Duodenal mucosa (tissue), 2 donors: ENCODE results near the gene RAB4A.

Source experiments
- H3K27ac ChIP-seq: one replicate; pipeline ENCODE4 v1.7.0; 2013; ENCODE audit warnings: low read depth, low read length
- H3K27me3 ChIP-seq, 2 donors: one replicate each; pipeline ENCODE4 v1.7.0; 2013; ENCODE audit warnings: low read length in 2 of 2, control low read depth in 1 of 2; ENCODE audit not compliant: insufficient read depth in 2 of 2, control insufficient read depth in 1 of 2
- H3K36me3 ChIP-seq, 2 donors: one replicate each; pipeline ENCODE4 v1.7.0; 2013; ENCODE audit warnings: low read length in 2 of 2, control low read depth in 1 of 2; ENCODE audit not compliant: insufficient read depth in 2 of 2, control insufficient read depth in 1 of 2
- H3K4me1 ChIP-seq, 2 donors: one replicate each; pipeline ENCODE4 v1.7.0; 2013; ENCODE audit warnings: low read length in 2 of 2, control low read depth in 1 of 2; ENCODE audit not compliant: insufficient read depth in 2 of 2, control insufficient read depth in 1 of 2
- H3K4me3 ChIP-seq, 2 donors: one replicate each; pipeline ENCODE4 v1.7.0; 2013; ENCODE audit warnings: low read length in 2 of 2, low read depth in 1 of 2
- H3K9ac ChIP-seq, 2 donors: one replicate each; pipeline ENCODE4 v1.7.0; 2013; ENCODE audit warnings: low read length in 2 of 2, low read depth in 1 of 2
- H3K9me3 ChIP-seq, 2 donors: one replicate each; pipeline ENCODE4 v1.7.0; 2013; ENCODE audit warnings: low read length in 2 of 2, control low read depth in 1 of 2; ENCODE audit not compliant: control insufficient read depth in 1 of 2

Gene RAB4A

DNA sequence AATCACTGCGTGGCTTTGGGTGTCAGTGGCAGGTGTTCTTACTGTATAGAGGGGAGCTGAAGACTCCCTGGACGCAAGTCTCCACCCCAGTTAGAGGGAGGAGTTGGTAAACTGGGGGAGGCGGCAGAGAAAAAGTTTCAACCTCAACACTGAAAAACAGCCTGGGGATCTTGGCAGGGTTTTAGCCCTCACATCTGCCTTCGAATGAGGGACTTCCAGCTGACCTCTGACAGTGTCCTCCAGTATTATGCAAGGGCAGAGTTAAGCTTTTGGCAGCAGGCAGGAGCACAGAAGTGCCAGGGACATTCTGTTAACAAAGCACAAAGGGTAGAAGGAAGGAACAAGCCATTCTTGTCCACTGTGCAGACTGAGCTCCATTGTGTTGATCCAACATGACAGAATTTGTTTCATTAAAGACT, 41.2 kb upstream of the RAB4A start:
- Histone ChIP-seq H3K27me3 (no peaks in the 10 kb centered on the region), H3K9ac (peak overlapping the region; percentile 19 to 67), H3K9me3 (no peaks in the 10 kb centered on the region), H3K4me3 (peak overlapping the region in 1 of 2 donors; percentile 25), H3K27ac (no peak overlapping the region), H3K36me3 (no peaks in the 10 kb centered on the region), H3K4me1 (peaks cover 32 to 44% of the 10 kb centered on the region in 2 donors)

GRCh38 chr1:229230140-229230892, 40.6 kb upstream of the RAB4A start:
- H3K9me3 ChIP-seq = no peaks in the 10 kb centered on the region
- H3K27ac ChIP-seq = no peak overlapping the region
- H3K36me3 ChIP-seq = no peaks in the 10 kb centered on the region
- H3K27me3 ChIP-seq = no peaks in the 10 kb centered on the region
- H3K9ac ChIP-seq = peak overlapping the region; percentile 19 to 67
- H3K4me1 ChIP-seq = peaks cover 26 to 38% of the 10 kb centered on the region in 2 donors
- no peak overlapping the region for H3K4me3 ChIP-seq

GRCh38 chr1:229230893-229231753, 39.8 kb upstream of the RAB4A start:
- H3K36me3 ChIP-seq = no peaks in the 10 kb centered on the region
- H3K27ac ChIP-seq = no peak overlapping the region
- H3K4me3 ChIP-seq = no peak overlapping the region
- no peaks in the 10 kb centered on the region for H3K27me3 ChIP-seq
- no peaks in the 10 kb centered on the region for H3K9me3 ChIP-seq
- peaks cover 26 to 35% of the 10 kb centered on the region in 2 donors for H3K4me1 ChIP-seq
- peak overlapping the region in 1 of 2 donors; percentile 16 for H3K9ac ChIP-seq

- Histone ChIP-seq H3K27me3 (no peaks in the 10 kb centered on the region), H3K9ac (no peak overlapping the region), H3K27ac (no peak overlapping the region), H3K36me3 (no peaks in the 10 kb centered on the region), H3K4me3 (no peak overlapping the region), H3K9me3 (no peaks in the 10 kb centered on the region), H3K4me1 (peaks cover 26 to 35% of the 10 kb centered on the region in 2 donors)
These were observed 39.2 kb upstream of the RAB4A start for GRCh38 chr1:229231754-229232119.

- no peak overlapping the region for H3K4me3 ChIP-seq
- no peak overlapping the region for H3K9ac ChIP-seq
- peaks cover 13 to 24% of the 10 kb centered on the region in 2 donors for H3K4me1 ChIP-seq
- H3K27me3 ChIP-seq = no peaks in the 10 kb centered on the region
- no peaks in the 10 kb centered on the region for H3K36me3 ChIP-seq
- H3K27ac ChIP-seq = no peak overlapping the region
- H3K9me3 ChIP-seq = no peaks in the 10 kb centered on the region
These were observed 35.9 kb upstream of the RAB4A start for GRCh38 chr1:229234870-229235472.

- Histone ChIP-seq H3K36me3 (no peaks in the 10 kb centered on the region), H3K27me3 (no peaks in the 10 kb centered on the region), H3K9me3 (no peaks in the 10 kb centered on the region), H3K27ac (no peak overlapping the region), H3K4me3 (no peak overlapping the region), H3K4me1 (peaks cover 0 to 7% of the 10 kb centered on the region in 2 donors), H3K9ac (no peak overlapping the region)
These were observed 33.6 kb upstream of the RAB4A start for GRCh38 chr1:229237320-229237719.

DNA sequence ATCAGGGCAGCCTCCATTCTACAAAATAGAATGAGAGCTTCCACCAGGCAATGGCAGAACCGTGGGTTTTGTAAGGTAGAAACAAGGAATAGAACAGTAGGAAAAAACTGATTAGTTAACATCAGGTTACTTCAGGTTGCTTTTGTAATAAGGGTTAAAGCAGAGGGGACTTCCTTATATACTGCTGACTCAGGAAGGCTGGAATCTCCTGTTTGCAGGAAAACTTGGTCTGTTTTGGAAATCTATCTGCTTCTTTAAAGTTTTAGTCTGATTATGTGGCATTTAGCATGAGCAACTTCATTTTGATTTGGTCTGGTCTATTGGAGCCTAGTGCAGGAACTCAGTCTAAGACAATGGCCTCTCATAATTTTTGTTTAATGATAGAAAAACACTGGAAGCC, 32.7 kb upstream of the RAB4A start:
- Histone ChIP-seq H3K9ac (no peak overlapping the region), H3K27ac (no peak overlapping the region), H3K4me3 (no peak overlapping the region), H3K36me3 (no peaks in the 10 kb centered on the region), H3K4me1 (peaks cover 0 to 7% of the 10 kb centered on the region in 2 donors), H3K9me3 (peaks cover 0 to 2% of the 10 kb centered on the region in 2 donors), H3K27me3 (no peaks in the 10 kb centered on the region)

DNA sequence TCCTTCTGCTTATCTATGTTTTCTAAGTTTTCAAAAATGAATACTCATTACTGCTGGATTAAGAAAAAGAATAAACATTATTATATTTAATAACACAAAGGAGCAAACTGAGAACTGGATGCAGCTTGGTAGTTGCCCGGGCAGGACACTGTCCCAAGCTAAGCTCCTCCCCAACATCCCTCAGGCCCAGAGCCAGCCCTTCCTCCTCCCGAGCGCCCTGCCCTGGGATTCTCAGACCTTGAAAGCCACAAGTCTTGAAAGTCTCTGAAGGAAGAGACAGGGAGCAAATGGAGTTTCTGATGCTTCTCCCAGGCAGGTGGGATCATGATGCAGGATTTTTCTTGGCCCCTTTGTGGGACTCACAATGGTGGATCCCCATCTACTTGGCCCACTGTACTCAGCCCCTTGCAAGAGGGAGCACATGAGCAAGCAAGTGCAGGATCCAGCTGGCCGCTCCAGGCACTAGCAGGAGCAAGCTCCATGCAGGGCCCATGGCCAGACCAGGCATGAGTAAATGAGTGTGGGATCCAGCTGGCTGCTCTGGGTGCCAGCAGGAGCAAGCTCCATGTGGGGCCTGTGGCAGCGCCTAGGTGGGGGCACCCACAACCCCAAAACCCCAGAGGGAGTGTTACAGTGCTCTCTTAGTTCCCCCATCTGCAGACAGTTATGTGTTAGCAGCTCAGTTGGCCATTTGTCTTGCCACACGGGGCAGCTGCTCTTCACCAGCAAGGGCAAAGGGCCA, 32.1 kb upstream of the RAB4A start:
- Histone ChIP-seq H3K27me3 (no peaks in the 10 kb centered on the region), H3K36me3 (no peaks in the 10 kb centered on the region), H3K27ac (no peak overlapping the region), H3K9ac (no peak overlapping the region), H3K4me1 (peaks cover 0 to 7% of the 10 kb centered on the region in 2 donors), H3K9me3 (peaks cover 2 to 4% of the 10 kb centered on the region in 2 donors), H3K4me3 (no peak overlapping the region)

DNA sequence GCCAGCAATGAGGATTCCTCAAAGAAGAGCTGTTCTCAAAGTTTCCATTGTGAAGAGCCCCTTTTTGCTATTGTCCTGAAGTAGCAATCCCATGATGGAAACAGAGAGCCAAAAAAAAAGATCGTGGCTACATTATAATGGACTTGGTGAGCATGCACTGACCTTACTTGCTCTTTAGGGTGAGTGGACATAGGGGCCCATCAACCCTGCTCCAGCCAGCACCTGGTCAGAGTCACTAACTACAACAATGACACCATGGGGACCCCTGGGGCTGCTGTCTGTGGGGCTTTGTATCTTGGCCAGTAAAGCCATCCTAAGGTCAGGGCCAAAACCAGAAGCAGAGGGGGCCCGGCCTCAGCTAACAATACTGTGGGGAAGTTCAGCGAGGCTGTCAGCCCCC, 30.4 kb upstream of the RAB4A start:
- Histone ChIP-seq H3K27me3 (no peaks in the 10 kb centered on the region), H3K27ac (no peak overlapping the region), H3K4me3 (no peak overlapping the region), H3K9me3 (peaks cover 2 to 5% of the 10 kb centered on the region in 2 donors), H3K9ac (no peak overlapping the region), H3K4me1 (peaks cover 0 to 7% of the 10 kb centered on the region in 2 donors), H3K36me3 (no peaks in the 10 kb centered on the region)
